SJSA1 (cell line): ENCODE measurements around the gene CD48. TPM values are rescaled to one million over a fixed set of nuclear protein-coding genes. Genes with fewer than 3 reads are reported as not detected.
A peak's percentile ranks its signal among the peaks of the same experiment; 100 is the strongest.

Source experiments
- DNase-seq, 2 experiments: peaks; one replicate each; pipeline ENCODE4 v3.0.0-alpha.2; 2015 to 2020; ENCODE audit warnings: low spot score in 2 of 2, low read depth in 1 of 2
- H3K27ac ChIP-seq: fragments of 250-450 bp; sonication (Bioruptor Pico); 2 replicates; pipeline ENCODE4 v1.5.1; 2020; ENCODE audit warnings: mild to moderate bottlenecking, moderate library complexity
- H3K27me3 ChIP-seq: fragments of 250-450 bp; sonication (Bioruptor Pico); replicated peaks from 2 replicates; pipeline ENCODE4 v1.5.1; 2020; ENCODE audit warnings: mild to moderate bottlenecking, moderate library complexity
- H3K36me3 ChIP-seq: fragments of 250-450 bp; sonication (Bioruptor Pico); 2 replicates; pipeline ENCODE4 v1.5.1; 2020; ENCODE audit warnings: mild to moderate bottlenecking
- H3K4me1 ChIP-seq: fragments of 250-450 bp; sonication (Bioruptor Pico); replicated peaks from 2 replicates; pipeline ENCODE4 v1.6.1; 2021; ENCODE audit warnings: mild to moderate bottlenecking
- H3K4me3 ChIP-seq: fragments of 250-450 bp; sonication (Bioruptor Pico); 2 replicates; pipeline ENCODE4 v1.5.1; 2020; ENCODE audit warnings: mild to moderate bottlenecking
- H3K9me3 ChIP-seq: fragments of 250-450 bp; sonication (Bioruptor Pico); replicated peaks from 2 replicates; pipeline ENCODE4 v1.5.1; 2020; ENCODE audit warnings: mild to moderate bottlenecking
- total RNA-seq: library from RNA; depleted of rRNA; stranded (reverse); fragments of >200 nt; shearing (Covaris generic); gene quantifications from 2 replicates; pipeline ENCODE4 v1.2.3, GENCODE V29; 2014; rRNA removed

CD48 gene, protein sequence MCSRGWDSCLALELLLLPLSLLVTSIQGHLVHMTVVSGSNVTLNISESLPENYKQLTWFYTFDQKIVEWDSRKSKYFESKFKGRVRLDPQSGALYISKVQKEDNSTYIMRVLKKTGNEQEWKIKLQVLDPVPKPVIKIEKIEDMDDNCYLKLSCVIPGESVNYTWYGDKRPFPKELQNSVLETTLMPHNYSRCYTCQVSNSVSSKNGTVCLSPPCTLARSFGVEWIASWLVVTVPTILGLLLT
- not detected in 2 replicates for total RNA-seq

DNA sequence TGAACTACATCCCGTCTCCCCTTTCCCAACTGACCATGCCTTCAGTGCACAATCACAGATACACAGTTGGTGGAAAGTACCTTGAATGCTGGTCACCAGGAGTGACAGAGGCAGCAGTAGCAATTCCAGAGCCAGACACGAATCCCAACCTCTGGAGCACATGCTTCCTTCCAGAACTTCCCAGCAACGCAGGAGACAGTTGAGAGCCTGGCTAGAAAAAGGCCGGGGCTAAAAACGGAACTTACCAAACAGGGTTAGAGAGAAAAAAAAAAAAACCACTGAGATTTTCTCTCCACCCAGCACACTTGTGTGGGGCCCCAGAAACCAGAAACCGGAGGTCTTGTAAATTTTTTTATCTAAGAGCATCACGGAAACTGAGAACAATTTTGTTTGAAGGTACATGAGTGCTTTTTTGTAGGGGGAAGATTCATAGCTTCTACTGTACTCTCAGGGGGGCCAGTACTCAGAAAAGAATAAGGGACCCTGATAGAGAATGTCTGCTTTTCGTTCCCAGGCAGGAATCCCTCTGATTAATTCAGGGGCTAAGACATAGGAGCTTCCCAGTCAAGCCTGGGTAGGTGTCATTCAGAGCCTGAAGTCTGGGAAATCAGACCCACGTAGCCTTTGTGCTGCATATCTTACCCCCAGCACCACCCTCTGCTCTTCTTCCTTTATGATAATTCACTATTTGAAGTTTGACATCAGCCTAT lies at the start of gene CD48:
Gene CD48 (minus strand): TSS at position 221 of the 710 bp plus-strand sequence. CDS start 59 bp downstream, at position 162.
- Histone ChIP-seq H3K4me1 (no peaks in the 10 kb centered on the region), H3K27me3 (peaks cover 19% of the 10 kb centered on the region), H3K36me3 (no peaks in the 10 kb centered on the region), H3K4me3 (no peak within 1 kb of the TSS), H3K27ac (no peak within 1 kb of the TSS), H3K9me3 (no peaks in the 10 kb centered on the region)
- DNase-seq = no peak

GRCh38 chr1:160761046-160761445 lies 49.4 kb upstream of the CD48 start:
- peak in 1 of 2 experiments; percentile 9 for DNase-seq
- H3K27ac ChIP-seq = no peak overlapping the region

GRCh38 chr1:160759740-160760139 lies 48.1 kb upstream of the CD48 start:
- Histone ChIP-seq H3K27me3 (no peaks in the 10 kb centered on the region; the same call in 1 of the 2 replicates), H3K9me3 (no peaks in the 10 kb centered on the region), H3K4me3 (no peak overlapping the region), H3K27ac (no peak overlapping the region), H3K4me1 (no peaks in the 10 kb centered on the region), H3K36me3 (no peaks in the 10 kb centered on the region)
- no peak for DNase-seq

More at GRCh38 chr1:160761046-160761445, 49.4 kb upstream of the CD48 start:
- H3K4me1 ChIP-seq = no peaks in the 10 kb centered on the region
- H3K9me3 ChIP-seq = no peaks in the 10 kb centered on the region
- no peak overlapping the region for H3K4me3 ChIP-seq
- H3K36me3 ChIP-seq = no peaks in the 10 kb centered on the region
- no peaks in the 10 kb centered on the region; the same call in 1 of the 2 replicates for H3K27me3 ChIP-seq

DNA sequence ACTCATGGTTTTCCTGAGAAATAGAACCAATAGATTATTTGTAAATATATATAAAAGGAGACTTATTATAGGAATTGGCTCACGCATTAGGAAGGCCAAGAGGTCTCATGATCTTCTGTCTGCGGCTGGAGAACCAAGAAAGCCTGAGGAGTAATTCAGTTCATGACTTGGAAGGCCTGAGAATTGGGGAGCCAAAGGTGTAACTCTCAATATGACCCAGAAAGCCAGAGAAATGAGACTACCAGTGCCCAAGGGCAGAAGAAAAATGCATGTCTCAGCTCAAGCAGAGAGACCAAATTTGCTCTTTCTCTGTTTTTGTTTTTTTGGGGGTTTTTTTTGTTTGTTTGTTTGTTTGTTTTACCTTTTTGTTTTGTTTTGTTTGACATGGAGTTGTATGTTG lies 46.9 kb upstream of the CD48 start:
- H3K9me3 ChIP-seq = no peaks in the 10 kb centered on the region
- no peak overlapping the region for H3K4me3 ChIP-seq
- no peaks in the 10 kb centered on the region for H3K36me3 ChIP-seq
- H3K4me1 ChIP-seq = no peaks in the 10 kb centered on the region
- H3K27ac ChIP-seq = no peak overlapping the region
- no peak for DNase-seq
- no peaks in the 10 kb centered on the region; the same call in 1 of the 2 replicates for H3K27me3 ChIP-seq

DNA sequence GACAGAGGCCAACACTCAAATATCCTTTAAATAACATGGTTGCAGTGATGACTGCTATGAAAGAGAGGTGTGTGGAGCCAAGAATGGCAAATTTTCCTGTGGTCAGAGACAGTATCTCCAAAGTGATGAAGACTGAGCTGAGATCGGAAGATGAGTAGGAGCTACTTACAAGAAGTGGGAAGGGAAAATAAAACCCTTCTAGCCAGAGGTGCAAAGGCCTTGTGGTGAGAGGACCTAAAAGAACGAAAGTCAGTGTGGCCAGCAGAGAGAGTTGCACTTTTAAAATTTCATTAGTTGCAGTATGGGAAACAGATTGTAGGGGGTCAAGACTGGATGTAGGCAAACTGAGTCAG lies 45.2 kb upstream of the CD48 start:
- no peak overlapping the region for H3K27ac ChIP-seq
- no peaks in the 10 kb centered on the region for H3K36me3 ChIP-seq
- no peak overlapping the region for H3K4me3 ChIP-seq
- no peaks in the 10 kb centered on the region for H3K9me3 ChIP-seq
- no peaks in the 10 kb centered on the region for H3K4me1 ChIP-seq
- no peak for DNase-seq
- H3K27me3 ChIP-seq = peaks cover 7% of the 10 kb centered on the region

DNA sequence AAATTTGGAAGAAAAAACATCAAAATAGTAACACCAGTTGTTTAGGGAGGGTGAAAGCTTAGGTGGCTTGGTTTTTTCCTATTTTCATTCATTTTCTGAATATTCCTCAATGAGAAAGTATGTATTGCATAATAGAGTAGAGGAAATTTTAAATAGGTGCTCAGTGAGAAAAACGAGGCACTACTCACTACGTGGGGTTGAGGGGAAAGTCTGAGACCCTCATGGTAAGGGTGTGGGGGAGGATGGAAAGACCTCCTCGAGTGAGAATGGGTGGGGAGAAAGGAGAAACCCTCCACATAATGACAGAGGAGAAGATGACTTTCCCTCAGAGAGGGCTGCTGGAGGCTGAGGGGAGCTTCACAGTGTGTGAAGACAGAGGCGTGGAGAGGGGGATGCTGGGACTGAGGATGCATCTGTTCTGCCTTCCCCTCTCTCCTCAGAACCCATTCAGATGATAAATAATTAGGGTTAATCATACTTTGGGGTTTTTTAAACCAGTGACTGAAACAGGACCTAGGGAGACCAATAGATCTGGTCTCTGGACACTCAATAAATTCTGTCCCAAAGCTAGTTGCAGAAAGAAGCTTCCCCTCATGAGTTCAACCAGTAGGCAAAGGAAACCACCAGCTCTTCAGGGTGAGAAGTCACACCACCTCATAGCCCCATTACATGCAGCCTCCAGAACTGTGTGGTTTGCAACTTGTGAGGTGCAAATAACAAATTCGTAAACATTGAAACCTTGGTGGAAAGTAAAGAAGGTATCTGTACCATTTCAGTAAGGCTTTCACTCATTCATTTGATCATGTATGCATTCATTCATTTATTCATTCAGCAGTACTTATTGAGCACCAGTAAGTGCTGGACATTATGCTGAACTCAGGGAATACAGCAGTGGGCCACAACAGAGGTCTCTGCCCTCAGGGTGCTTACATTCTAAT lies 44.6 kb upstream of the CD48 start:
- DNase-seq = no peak
- Histone ChIP-seq H3K9me3 (no peaks in the 10 kb centered on the region), H3K36me3 (no peaks in the 10 kb centered on the region), H3K4me1 (no peaks in the 10 kb centered on the region), H3K27ac (no peak overlapping the region), H3K4me3 (no peak overlapping the region), H3K27me3 (peaks cover 7% of the 10 kb centered on the region)

DNA sequence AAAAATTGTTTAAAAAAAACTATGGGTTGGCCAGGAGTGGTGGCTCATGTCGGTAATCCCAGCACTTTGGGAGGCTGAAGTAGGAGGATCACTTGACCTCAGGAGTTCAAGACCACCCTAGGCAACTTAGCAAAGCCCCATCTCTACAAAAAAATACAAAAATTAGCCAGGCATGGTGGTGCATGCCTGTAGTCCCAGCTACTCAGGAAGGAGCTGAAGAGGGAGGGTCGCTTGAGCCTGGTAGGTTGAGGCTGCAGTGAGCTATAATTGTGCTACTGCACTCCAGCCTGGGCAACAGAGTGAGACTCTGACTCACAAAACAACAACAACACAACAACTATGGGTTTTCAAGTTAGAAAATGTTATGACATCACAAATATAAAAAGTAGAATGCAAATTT lies 43.8 kb upstream of the CD48 start:
- Histone ChIP-seq H3K27me3 (peaks cover 7% of the 10 kb centered on the region), H3K27ac (no peak overlapping the region), H3K4me1 (no peaks in the 10 kb centered on the region), H3K36me3 (no peaks in the 10 kb centered on the region), H3K9me3 (no peaks in the 10 kb centered on the region), H3K4me3 (no peak overlapping the region)
- DNase-seq = no peak

DNA sequence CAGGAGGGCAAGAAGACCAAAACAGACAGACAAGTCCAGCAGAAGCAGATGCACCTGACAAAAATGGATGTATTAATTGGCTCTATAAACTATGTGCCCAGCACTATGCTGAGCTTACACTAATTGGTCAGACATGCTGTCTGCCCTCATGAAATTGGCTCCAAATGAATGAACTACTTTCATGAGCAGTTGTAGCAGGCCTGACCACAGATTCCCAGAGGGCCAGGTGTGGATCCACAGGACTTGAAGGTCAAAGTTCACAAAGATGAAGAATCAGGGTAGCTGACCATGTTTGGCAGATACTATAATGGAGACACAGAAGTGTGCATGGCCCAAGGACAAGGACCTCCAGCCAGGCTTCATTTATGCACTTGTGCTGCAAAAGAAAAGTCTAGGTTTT lies 42.0 kb upstream of the CD48 start:
- Histone ChIP-seq H3K9me3 (no peaks in the 10 kb centered on the region), H3K36me3 (no peaks in the 10 kb centered on the region)

GRCh38 chr1:160752924-160753323 lies 41.3 kb upstream of the CD48 start:
- H3K9me3 ChIP-seq = no peaks in the 10 kb centered on the region
- no peak overlapping the region for H3K27ac ChIP-seq
- peaks cover 7% of the 10 kb centered on the region for H3K27me3 ChIP-seq
- H3K36me3 ChIP-seq = no peaks in the 10 kb centered on the region
- H3K4me3 ChIP-seq = no peak overlapping the region
- DNase-seq = no peak
- H3K4me1 ChIP-seq = no peaks in the 10 kb centered on the region

More for the DNA sequence above, 42.0 kb upstream of the CD48 start:
- no peak for DNase-seq
- no peaks in the 10 kb centered on the region for H3K4me1 ChIP-seq
- no peak overlapping the region for H3K27ac ChIP-seq
- H3K4me3 ChIP-seq = no peak overlapping the region
- peaks cover 7% of the 10 kb centered on the region for H3K27me3 ChIP-seq

DNA sequence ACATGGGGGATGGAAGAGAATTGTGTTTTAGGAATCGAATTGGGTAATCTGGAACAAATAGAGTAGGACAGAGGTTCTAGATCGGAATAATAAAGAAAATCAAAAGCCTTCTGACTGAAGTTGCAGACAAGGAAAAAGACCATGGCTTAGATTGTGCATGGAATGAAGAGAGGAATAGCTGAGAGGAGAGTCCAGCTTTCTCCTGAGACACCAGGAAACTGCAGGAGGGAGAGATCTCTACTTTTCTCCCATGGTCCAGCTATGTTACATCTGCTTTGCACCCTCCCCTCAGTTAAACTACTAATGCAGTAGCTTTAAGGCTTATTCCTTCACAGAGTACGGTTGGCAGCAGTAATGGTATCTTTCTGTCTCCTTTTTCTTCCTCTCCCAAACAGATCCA lies 40.8 kb upstream of the CD48 start:
- Histone ChIP-seq H3K36me3 (no peaks in the 10 kb centered on the region), H3K4me3 (no peak overlapping the region), H3K27ac (no peak overlapping the region), H3K27me3 (peaks cover 7% of the 10 kb centered on the region), H3K9me3 (no peaks in the 10 kb centered on the region), H3K4me1 (no peaks in the 10 kb centered on the region)
- no peak for DNase-seq

GRCh38 chr1:160750608-160751007 lies 39.0 kb upstream of the CD48 start:
- H3K27ac ChIP-seq = no peak overlapping the region
- DNase-seq = no peak
- H3K36me3 ChIP-seq = no peaks in the 10 kb centered on the region
- no peaks in the 10 kb centered on the region for H3K4me1 ChIP-seq
- H3K4me3 ChIP-seq = no peak overlapping the region
- peaks cover 13% of the 10 kb centered on the region for H3K27me3 ChIP-seq
- no peaks in the 10 kb centered on the region for H3K9me3 ChIP-seq

DNA sequence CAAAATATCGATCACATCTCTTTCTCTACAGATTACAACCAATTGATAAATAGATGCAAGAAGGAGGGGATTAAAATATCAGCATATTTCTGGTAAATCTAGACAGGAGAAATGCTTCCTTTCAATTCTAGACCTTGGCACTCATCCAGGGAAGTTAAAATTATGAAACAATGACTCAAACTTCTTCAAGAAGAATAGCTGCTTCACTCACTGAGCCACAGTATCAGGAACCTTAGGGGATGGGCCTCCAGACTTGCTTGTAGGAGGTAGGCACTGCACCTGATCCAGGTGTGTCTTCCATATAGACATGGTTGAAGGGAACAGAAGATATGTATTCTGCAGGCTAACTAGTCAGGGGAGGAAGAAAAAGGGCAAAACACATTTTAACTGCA lies 37.3 kb upstream of the CD48 start:
- Histone ChIP-seq H3K27me3 (peaks cover 16% of the 10 kb centered on the region), H3K36me3 (no peaks in the 10 kb centered on the region), H3K4me3 (no peak overlapping the region), H3K4me1 (no peaks in the 10 kb centered on the region), H3K27ac (no peak overlapping the region), H3K9me3 (no peaks in the 10 kb centered on the region)
- no peak for DNase-seq

- Histone ChIP-seq H3K36me3 (no peaks in the 10 kb centered on the region), H3K27me3 (peaks cover 16% of the 10 kb centered on the region), H3K4me3 (no peak overlapping the region), H3K27ac (no peak overlapping the region), H3K9me3 (no peaks in the 10 kb centered on the region), H3K4me1 (no peaks in the 10 kb centered on the region)
- no peak for DNase-seq
Observed at GRCh38 chr1:160748181-160748877, 36.7 kb upstream of the CD48 start.
